Measurements from ENCODE around the gene GALM. TPM values are rescaled to one million over a fixed set of nuclear protein-coding genes. Genes with fewer than 3 reads are reported as not detected.
"Not testable (repeated sequence)": the region's sequence is repeated elsewhere in the genome, so short reads cannot be mapped to it uniquely, and the experiment has no call there.

GALM gene
- total and polyA plus RNA-seq, 2 donors (not counting 3 experiments of a cell fraction or from before 2014, with no cell fraction given): 4.8 to 6.1 TPM

DNA sequence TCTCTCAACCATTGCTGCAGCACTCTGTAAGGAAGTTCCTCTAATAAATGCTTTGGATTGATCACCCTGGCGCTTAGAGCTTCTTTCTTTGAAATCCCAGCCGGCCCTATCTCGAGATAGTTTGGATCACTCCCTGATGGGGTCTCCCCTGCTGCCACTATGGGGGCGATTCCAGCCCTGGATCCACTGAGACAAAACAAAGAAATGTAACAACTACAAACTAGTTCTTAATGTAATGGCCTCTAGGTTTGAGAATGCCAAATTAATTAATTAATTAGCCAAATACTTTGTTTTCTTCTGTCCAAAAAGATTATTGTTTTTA is 70.0 kb downstream of the GALM start:
- no peak overlapping the region for H2AFZ ChIP-seq (ENCODE audit: low read depth, low read length)
- no peak overlapping the region for H3K27ac ChIP-seq (ENCODE audit: insufficient read depth, low read depth, low read length)
- FAIRE-seq: no peak
- no peak overlapping the region for H3K9ac ChIP-seq (replicated peaks; ENCODE audit: extremely low read depth, insufficient read depth, low read length)
- H3K79me2 ChIP-seq (ENCODE audit: control insufficient read depth, insufficient read depth, low read length): no peaks in the 10 kb centered on the region
- H3K9me1 ChIP-seq (replicated peaks; ENCODE audit: control insufficient read depth, extremely low read depth, insufficient read depth, low read length): no peaks in the 10 kb centered on the region
- H3K4me1 ChIP-seq (ENCODE audit: control insufficient read depth, extremely low read depth, insufficient read depth, low read length): no peaks in the 10 kb centered on the region
- H3K4me2 ChIP-seq (ENCODE audit: insufficient read depth, low read length): no peak overlapping the region
- BruUV-seq (replicated peaks): no TSS peak
- DNase-seq (ENCODE audit: low read depth, low spot score): no peak
- POLR2A ChIA-PET: interaction anchor here (2.7 kb wide), 1 partner anchor 15 kb away, joined by 20 read pairs; the partner anchor contains the start of gene SRSF7
- no peak overlapping the region for H3K4me3 ChIP-seq (replicated peaks in 1 of 3; ENCODE audit: insufficient read depth in 1 of 3, low read depth in 1 of 3, low read length in 3 of 3)
- dilution Hi-C loops (cut with MboI; ENCODE audit: extremely low pct_ligation_motif_present, low sequenced_read_pairs) (loop anchor here (10.0 kb wide), 1 partner anchor 171 kb away; no protein-coding TSS in a partner anchor), intact Hi-C loops (cut with micrococcal nuclease) (no loop called here)
- H3K27me3 ChIP-seq (ENCODE audit: control insufficient read depth in 2 of 2, insufficient read depth in 2 of 2, low read length in 2 of 2): no peaks in the 10 kb centered on the region
- peaks cover 0 to 9% of the 10 kb centered on the region in 2 experiments for H3K36me3 ChIP-seq (ENCODE audit: control insufficient read depth in 2 of 2, extremely low read depth in 1 of 2, insufficient read depth in 2 of 2, low read length in 2 of 2)
- CTCF ChIA-PET: interaction anchor here (0.7 to 3.1 kb wide), 2 partner anchors 154 to 533 kb away, joined by 3 to 26 read pairs; no protein-coding TSS in a partner anchor
- no peak for TF ChIP-seq MYC (IDR thresholded peaks at IDR 0.05; ENCODE audit: low read depth, low read length)
- TF ChIP-seq, protein P1, sequence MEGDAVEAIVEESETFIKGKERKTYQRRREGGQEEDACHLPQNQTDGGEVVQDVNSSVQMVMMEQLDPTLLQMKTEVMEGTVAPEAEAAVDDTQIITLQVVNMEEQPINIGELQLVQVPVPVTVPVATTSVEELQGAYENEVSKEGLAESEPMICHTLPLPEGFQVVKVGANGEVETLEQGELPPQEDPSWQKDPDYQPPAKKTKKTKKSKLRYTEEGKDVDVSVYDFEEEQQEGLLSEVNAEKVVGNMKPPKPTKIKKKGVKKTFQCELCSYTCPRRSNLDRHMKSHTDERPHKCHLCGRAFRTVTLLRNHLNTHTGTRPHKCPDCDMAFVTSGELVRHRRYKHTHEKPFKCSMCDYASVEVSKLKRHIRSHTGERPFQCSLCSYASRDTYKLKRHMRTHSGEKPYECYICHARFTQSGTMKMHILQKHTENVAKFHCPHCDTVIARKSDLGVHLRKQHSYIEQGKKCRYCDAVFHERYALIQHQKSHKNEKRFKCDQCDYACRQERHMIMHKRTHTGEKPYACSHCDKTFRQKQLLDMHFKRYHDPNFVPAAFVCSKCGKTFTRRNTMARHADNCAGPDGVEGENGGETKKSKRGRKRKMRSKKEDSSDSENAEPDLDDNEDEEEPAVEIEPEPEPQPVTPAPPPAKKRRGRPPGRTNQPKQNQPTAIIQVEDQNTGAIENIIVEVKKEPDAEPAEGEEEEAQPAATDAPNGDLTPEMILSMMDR (IDR thresholded peaks at IDR 0.05; ENCODE audit: extremely low read depth in 1 of 2, insufficient read depth in 1 of 2, low read depth in 1 of 2, low read length in 2 of 2): no peak
- no peak for TF ChIP-seq POLR2A (IDR thresholded peaks at IDR 0.05; ENCODE audit: low read depth, low read length)
- no peak for TF ChIP-seq JUN (IDR thresholded peaks at IDR 0.05; ENCODE audit: borderline replicate concordance, insufficient read depth, insufficient read length, low read depth)
- no peak for TF ChIP-seq GATA2 (IDR thresholded peaks at IDR 0.05; ENCODE audit: insufficient read depth, insufficient read length, low read depth, low read length)
- no peak for TF ChIP-seq EZH2 (IDR thresholded peaks at IDR 0.05; ENCODE audit: borderline replicate concordance, low read depth, low read length, severe bottlenecking)
- no peak for TF ChIP-seq POLR2AphosphoS5 (IDR thresholded peaks at IDR 0.05; ENCODE audit: insufficient read depth, low read depth, low read length)
- no peak for TF ChIP-seq FOS (IDR thresholded peaks at IDR 0.05; ENCODE audit: borderline replicate concordance, insufficient read depth, low read length)
- TF ChIP-seq MAX (IDR thresholded peaks at IDR 0.05; ENCODE audit: insufficient read depth, insufficient read length): no peak
- no peaks in the 10 kb centered on the region for H3K9me3 ChIP-seq (replicated peaks; ENCODE audit: control insufficient read depth, insufficient read depth, low read length)
- no peaks in the 10 kb centered on the region for H4K20me1 ChIP-seq (replicated peaks; ENCODE audit: control insufficient read depth, extremely low read depth, insufficient read depth, low read length)

GRCh38 chr2:38737000-38737698 is 71.2 kb downstream of the GALM start:
- H3K79me2 ChIP-seq (ENCODE audit: control insufficient read depth, insufficient read depth, low read length); H3K27me3 ChIP-seq (ENCODE audit: control insufficient read depth in 2 of 2, insufficient read depth in 2 of 2, low read length in 2 of 2); H3K9me3 ChIP-seq (replicated peaks; ENCODE audit: control insufficient read depth, insufficient read depth, low read length); H3K27ac ChIP-seq (ENCODE audit: insufficient read depth, low read depth, low read length); H3K9ac ChIP-seq (replicated peaks; ENCODE audit: extremely low read depth, insufficient read depth, low read length); H3K4me1 ChIP-seq (ENCODE audit: control insufficient read depth, extremely low read depth, insufficient read depth, low read length); H3K4me3 ChIP-seq (replicated peaks in 1 of 3; ENCODE audit: insufficient read depth in 1 of 3, low read depth in 1 of 3, low read length in 3 of 3); intact Hi-C loops (cut with micrococcal nuclease); DNase-seq (ENCODE audit: low read depth, low spot score); POLR2A ChIA-PET; FAIRE-seq; H3K9me1 ChIP-seq (replicated peaks; ENCODE audit: control insufficient read depth, extremely low read depth, insufficient read depth, low read length); H4K20me1 ChIP-seq (replicated peaks; ENCODE audit: control insufficient read depth, extremely low read depth, insufficient read depth, low read length); BruUV-seq (replicated peaks); H3K4me2 ChIP-seq (ENCODE audit: insufficient read depth, low read length); H2AFZ ChIP-seq (ENCODE audit: low read depth, low read length); H3K36me3 ChIP-seq (ENCODE audit: control insufficient read depth in 2 of 2, extremely low read depth in 1 of 2, insufficient read depth in 2 of 2, low read length in 2 of 2): not testable (repeated sequence)
- CTCF ChIA-PET: interaction anchor here (1.0 to 1.7 kb wide), 2 partner anchors 155 to 201 kb away, joined by 4 read pairs; no protein-coding TSS in a partner anchor
- dilution Hi-C loops (cut with MboI; ENCODE audit: extremely low pct_ligation_motif_present, low sequenced_read_pairs): loop anchor here (10.0 kb wide), 1 partner anchor 172 kb away; no protein-coding TSS in a partner anchor

All from endothelial cell of umbilical vein (primary cell).